ENCODE results near the gene CLPTM1L.
"Not testable (repeated sequence)": the region's sequence is repeated elsewhere in the genome, so short reads cannot be mapped to it uniquely, and the experiment has no call there.

Gene CLPTM1L

DNA sequence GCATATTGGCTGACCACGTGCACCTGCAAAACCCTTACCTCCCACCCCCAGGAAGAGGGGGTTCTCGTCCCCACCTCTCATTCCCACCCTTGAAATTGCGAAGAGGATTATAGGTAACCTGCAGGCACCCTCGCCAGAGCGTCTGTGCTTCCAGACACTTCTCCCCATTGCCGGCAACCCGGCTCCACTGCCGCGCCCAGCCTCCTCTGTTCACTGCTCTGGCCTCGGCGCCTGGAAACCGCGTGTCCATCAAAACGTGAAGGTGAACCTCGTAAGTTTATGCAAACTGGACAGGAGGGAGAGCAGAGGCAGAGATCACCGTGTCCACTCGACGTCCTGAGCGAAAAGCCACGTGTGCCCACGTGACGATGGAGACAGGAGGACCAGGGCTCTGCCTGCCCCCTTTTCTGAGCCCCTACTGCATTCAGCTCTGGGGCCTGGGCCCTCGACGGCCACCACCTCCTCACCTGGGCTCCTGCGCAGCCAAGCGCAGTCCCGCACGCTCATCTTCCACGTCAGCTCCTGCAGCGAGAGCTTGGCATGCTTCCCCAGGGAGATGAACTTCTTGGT lies 52.0 kb downstream of the CLPTM1L start:
- no peak overlapping the region for H3K27ac ChIP-seq
- no peak for TF ChIP-seq ZFX (IDR thresholded peaks at IDR 0.05)
- TF ChIP-seq, protein P1, sequence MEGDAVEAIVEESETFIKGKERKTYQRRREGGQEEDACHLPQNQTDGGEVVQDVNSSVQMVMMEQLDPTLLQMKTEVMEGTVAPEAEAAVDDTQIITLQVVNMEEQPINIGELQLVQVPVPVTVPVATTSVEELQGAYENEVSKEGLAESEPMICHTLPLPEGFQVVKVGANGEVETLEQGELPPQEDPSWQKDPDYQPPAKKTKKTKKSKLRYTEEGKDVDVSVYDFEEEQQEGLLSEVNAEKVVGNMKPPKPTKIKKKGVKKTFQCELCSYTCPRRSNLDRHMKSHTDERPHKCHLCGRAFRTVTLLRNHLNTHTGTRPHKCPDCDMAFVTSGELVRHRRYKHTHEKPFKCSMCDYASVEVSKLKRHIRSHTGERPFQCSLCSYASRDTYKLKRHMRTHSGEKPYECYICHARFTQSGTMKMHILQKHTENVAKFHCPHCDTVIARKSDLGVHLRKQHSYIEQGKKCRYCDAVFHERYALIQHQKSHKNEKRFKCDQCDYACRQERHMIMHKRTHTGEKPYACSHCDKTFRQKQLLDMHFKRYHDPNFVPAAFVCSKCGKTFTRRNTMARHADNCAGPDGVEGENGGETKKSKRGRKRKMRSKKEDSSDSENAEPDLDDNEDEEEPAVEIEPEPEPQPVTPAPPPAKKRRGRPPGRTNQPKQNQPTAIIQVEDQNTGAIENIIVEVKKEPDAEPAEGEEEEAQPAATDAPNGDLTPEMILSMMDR (conservative IDR thresholded peaks at IDR 0.05) = no peak

DNA sequence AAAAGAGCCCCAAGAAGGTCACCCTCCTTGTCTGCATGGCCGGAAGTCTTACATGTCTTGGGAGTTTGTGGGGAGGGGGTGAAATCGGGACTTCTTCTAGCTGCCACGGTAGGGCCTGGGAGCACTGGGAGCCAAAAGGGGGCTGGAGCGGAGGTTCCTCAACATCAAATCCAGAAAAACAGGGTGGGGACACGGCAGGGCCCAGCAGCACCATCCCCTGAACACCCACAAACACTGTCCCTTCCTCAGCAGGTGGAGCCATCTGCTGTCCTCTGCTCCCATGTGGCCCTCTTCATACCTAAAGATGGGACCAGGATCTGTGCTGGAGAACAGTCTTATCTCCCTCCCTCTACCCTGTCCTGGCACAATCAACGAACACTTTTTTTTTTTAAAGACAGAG lies 52.8 kb downstream of the CLPTM1L start:
- H3K27ac ChIP-seq = no peak overlapping the region
- TF ChIP-seq, protein P1 (conservative IDR thresholded peaks at IDR 0.05) = no peak
- no peak for TF ChIP-seq ZFX (IDR thresholded peaks at IDR 0.05)

DNA sequence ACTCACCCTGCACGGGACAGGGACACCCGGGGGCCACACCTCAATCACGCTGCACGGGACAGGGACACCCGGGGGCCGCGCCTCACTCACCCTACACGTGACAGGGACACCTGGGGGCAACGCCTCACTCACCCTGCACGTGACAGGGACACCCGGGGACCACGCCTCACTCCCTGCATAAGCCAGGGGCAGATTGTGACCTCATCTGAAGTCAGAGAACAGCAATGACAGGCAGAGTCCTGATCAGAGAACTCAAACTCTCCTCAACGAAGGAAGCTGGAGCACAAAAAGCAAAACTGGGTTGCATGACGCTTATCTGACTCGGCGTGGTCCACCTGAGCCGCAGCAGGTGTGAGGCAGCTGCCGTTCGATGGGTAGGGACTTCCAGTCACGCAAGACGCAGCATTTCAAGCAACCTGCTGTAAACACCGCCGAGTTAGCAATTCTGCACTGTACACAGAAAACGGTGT lies 53.3 kb downstream of the CLPTM1L start:
- TF ChIP-seq, protein P1 (conservative IDR thresholded peaks at IDR 0.05) = no peak
- no peak for TF ChIP-seq ZFX (IDR thresholded peaks at IDR 0.05)
- no peak overlapping the region for H3K27ac ChIP-seq

DNA sequence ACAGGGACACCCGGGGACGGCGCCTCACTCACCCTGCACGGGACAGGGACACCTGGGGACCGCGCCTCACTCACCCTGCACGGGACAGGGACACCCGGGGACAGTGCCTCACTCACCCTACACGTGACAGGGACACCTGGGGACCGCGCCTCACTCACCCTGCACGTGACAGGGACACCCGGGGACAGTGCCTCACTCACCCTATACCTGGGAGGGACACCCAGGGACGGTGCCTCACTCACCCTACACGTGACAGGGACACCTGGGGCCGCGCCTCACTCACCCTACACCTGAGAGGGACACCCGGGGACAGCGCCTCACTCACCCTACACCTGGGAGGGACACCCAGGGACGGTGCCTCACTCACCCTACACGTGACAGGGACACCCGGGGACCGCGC lies 53.9 kb downstream of the CLPTM1L start:
- not testable (repeated sequence) for H3K27ac ChIP-seq

DNA sequence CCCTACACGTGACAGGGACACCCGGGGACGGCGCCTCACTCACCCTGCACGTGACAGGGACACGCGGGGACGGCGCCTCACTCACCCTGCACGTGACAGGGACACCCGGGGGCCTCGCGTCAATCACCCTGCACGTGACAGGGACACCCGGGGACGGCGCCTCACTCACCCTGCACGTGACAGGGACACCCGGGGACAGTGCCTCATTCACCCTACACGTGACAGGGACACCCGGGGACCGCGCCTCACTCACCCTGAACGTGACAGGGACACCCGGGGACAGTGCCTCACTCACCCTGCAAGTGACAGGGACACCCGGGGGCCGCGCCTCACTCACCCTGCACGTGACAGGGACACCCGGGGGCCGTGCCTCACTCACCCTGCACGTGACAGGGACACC lies 55.3 kb downstream of the CLPTM1L start:
- not testable (repeated sequence) for H3K27ac ChIP-seq

DNA sequence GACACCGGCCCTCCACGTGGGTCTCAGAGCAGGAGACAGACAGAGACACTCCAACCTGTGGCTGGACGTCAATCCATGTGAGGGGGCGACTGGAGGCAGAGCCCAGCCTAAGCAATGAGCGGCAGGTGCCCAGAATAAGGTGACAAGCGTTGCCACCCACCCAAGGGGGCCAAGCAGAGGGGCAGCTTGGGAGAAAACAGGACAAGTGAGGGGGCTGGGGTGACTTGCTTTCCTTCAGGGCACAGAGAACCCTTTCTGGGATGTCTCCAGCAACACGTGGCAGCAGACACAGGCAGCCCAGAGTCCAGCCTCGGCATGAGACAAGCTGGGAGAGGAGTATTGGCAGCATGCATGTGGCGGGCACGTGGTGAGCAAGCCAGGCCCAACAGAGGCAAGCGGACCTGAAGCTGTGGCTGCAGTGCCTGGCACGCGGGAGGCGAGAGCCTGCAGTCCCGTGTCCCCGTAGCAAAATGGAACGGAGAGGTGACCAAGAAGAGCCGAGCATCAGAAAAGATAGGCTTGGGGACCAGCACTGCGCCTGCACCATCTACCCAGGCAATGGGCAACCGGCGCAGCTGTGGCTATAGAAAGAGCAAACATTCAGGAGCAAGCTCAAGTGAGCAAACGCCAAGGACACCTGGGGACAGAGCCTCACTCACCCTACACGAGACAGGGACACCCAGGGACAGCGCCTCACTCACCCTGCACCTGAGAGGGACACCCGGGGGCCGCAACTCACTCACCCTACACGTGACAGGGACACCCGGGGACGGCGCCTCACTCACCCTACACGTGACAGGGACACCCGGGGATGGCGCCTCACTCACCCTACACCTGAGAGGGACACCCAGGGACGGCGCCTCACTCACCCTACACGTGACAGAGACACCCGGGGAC lies 56.2 kb downstream of the CLPTM1L start:
- no peak for TF ChIP-seq ZFX (IDR thresholded peaks at IDR 0.05)
- TF ChIP-seq, protein P1 (conservative IDR thresholded peaks at IDR 0.05) = no peak
- H3K27ac ChIP-seq = no peak overlapping the region

DNA sequence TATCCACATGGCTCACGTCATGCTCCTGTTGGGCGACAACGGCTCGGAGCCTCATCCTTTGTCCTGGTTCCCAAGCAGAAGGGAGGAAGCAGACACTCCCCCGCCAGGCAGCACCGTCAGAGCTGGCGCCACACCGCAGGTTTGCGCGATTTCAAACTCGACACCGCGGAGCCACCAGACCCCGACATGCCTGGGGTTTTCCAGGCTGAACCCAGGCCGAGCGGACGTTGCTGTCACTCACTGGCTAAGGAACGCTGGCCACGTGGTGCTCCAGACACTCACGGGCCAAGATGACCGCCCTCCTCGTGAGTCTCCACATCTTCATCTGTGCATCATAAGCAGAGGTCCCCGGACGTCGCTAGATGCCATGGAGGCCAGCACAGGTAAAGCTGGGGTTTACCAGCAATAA lies 59.0 kb downstream of the CLPTM1L start:
- TF ChIP-seq, protein P1 (conservative IDR thresholded peaks at IDR 0.05) = no peak
- TF ChIP-seq ZFX (IDR thresholded peaks at IDR 0.05) = no peak
- no peak overlapping the region for H3K27ac ChIP-seq

DNA sequence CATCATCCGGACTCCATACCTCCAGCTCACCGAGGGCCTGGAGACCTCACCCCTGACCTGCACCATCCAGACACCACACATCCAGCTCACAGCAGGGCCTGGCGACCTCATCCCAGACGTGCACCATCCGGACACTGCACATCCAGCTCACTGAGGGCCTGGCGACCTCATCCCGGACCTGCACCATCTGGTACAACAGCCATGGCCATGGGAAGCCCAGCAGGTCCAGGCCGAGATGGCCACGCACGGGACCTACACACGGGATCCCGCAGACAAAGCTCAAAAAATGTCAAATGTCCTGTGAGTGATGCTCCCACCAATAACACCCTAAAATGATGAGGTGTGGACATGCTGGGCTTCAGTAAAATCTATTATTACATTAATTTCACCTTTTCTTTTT lies 59.8 kb downstream of the CLPTM1L start:
- H3K27ac ChIP-seq = no peak overlapping the region
- TF ChIP-seq, protein P1 (conservative IDR thresholded peaks at IDR 0.05) = no peak
- no peak for TF ChIP-seq ZFX (IDR thresholded peaks at IDR 0.05)

DNA sequence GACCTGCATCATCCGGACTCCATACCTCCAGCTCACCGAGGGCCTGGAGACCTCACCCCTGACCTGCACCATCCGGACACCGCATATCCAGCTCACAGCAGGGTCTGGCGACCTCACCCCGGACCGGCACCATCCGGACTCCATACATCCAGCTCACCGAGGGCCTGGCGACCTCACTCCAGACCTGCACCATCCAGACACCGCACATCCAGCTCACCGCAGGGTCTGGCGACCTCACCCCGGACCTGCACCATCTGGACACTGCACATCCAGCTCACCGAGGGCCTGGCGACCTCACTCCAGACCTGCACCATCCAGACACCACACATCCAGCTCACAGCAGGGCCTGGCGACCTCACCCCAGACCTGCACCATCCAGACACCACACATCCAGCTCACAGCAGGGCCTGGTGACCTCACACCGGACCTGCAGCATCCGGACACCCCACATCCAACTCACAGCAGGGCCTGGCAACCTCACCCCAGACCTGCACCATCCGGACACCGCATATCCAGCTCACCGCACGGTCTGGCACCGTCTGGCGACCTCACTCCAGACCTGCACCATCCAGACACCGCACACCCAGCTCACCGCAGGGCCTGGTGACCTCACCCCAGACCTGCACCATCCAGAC lies 60.4 kb downstream of the CLPTM1L start:
- not testable (repeated sequence) for H3K27ac ChIP-seq

DNA sequence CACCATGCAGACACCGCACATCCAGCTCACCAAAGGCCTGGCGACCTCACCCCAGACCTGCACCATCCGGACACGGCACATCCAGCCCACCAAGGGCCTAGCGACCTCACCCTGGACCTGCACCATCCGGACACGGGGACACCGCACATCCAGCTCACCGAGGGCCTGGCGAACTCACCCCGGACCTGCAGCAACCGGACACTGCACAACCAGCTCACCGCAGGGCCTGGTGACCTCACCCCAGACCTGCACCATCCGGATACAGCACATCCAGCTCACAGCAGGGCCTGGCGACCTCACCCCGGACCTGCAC lies 61.2 kb downstream of the CLPTM1L start:
- H3K27ac ChIP-seq = not testable (repeated sequence)

DNA sequence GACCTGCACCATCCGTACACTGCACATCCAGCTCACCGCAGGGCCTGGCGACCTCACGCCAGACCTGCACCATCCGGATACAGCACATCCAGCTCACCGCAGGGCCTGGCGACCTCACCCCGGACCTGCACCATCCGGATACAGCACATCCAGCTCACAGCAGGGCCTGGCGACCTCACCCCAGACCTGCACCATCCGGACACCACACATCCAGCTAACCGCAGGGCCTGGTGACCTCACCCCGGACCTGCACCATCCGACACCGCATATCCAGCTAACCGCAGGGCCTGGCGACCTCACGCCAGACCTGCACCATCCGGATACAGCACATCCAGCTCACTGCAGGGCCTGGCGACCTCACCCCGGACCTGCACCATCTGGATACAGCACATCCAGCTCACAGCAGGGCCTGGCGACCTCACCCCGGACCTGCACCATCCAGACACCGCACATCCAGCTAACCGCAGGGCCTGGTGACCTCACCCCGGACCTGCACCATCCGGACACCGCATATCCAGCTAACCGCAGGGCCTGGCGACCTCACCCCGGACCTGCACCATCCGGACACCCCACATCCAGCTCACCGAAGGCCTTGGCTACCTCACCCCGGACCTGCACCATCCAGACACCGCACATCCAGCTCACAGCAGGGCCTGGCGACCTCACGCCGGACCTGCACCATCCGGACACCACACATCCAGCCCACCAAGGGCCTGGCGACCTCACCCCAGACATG lies 61.7 kb downstream of the CLPTM1L start:
- H3K27ac ChIP-seq = not testable (repeated sequence)

All from C4-2B (cell line).